OCI-LY7 (cell line): ENCODE measurements around the gene CDH22. TPM values are rescaled to one million over a fixed set of nuclear protein-coding genes. Genes with fewer than 3 reads are reported as not detected.

Experiments used
- BruUV-seq: library from RNA; stranded (reverse); fragments of 400-500 nt; replicated peaks from 2 replicates; lab custom pipeline; 2021; lab: Mats Ljungman, UMichigan
- CTCF ChIA-PET: fragments of 300-600 bp; sonication (Branson Sonifier 250); formaldehyde crosslinking; loops from one replicate; lab custom pipeline; 2022; ENCODE audit warnings: antibody characterized with exemption; ENCODE audit not compliant: unreplicated experiment; lab: Charles Lee
- POLR2A ChIA-PET: fragments of 300-600 bp; sonication (Branson Sonifier 250); formaldehyde crosslinking; loops from one replicate; lab custom pipeline; 2022; ENCODE audit warnings: antibody characterized with exemption; lab: Charles Lee
- DNase-seq: peaks from one replicate; pipeline ENCODE4 v3.0.0-alpha.2; 2015; ENCODE audit warnings: low spot score
- H2AFZ ChIP-seq: fragments of 200-600 bp; sonication (generic), shearing (Covaris generic); 2 replicates; pipeline ENCODE4 v1.6.1; 2014; ENCODE audit warnings: mild to moderate bottlenecking, antibody characterized with exemption, low read length, moderate library complexity
- H3K27ac ChIP-seq: fragments of 200-600 bp; sonication (generic); 2 replicates; pipeline ENCODE4 v1.5.1; 2014; ENCODE audit warnings: mixed run types, low read depth, mild to moderate bottlenecking, moderate library complexity, low read length, inconsistent platforms; ENCODE audit not compliant: poor library complexity, severe bottlenecking
- H3K36me3 ChIP-seq: fragments of 200-600 bp; sonication (generic); 2 replicates; pipeline ENCODE4 v1.6.1; 2014; ENCODE audit warnings: mild to moderate bottlenecking, antibody characterized with exemption, low read length, moderate library complexity, mixed read lengths; ENCODE audit not compliant: insufficient read depth
- H3K4me1 ChIP-seq: fragments of 200-600 bp; sonication (generic); 2 replicates; pipeline ENCODE4 v1.5.1; 2014; ENCODE audit warnings: mild to moderate bottlenecking, low read length; ENCODE audit not compliant: insufficient read depth, poor library complexity, severe bottlenecking
- H3K4me2 ChIP-seq: fragments of 200-600 bp; sonication (generic); 2 replicates; pipeline ENCODE4 v1.6.1; 2014; ENCODE audit warnings: mild to moderate bottlenecking, low read length
- H3K4me3 ChIP-seq: fragments of 200-600 bp; sonication (generic); 2 replicates; pipeline ENCODE4 v1.5.1; 2014; ENCODE audit warnings: mild to moderate bottlenecking, low read depth, low read length; ENCODE audit not compliant: poor library complexity, severe bottlenecking
- H3K79me2 ChIP-seq: fragments of 200-600 bp; sonication (generic); 2 replicates; pipeline ENCODE4 v1.6.1; 2016; ENCODE audit warnings: low read depth, mild to moderate bottlenecking, low read length, moderate library complexity, mixed read lengths; ENCODE audit not compliant: insufficient read depth
- H3K9me2 ChIP-seq: fragments of 200-600 bp; sonication (generic); 2 replicates; pipeline ENCODE4 v1.6.1; 2016; ENCODE audit warnings: mild to moderate bottlenecking, low read length, mixed read lengths; ENCODE audit not compliant: insufficient read depth
- H3K9me3 ChIP-seq: fragments of 200-600 bp; sonication (generic); 2 replicates; pipeline ENCODE4 v1.6.1; 2014; ENCODE audit warnings: mild to moderate bottlenecking, mixed run types, low read length, mixed read lengths
- H4K20me1 ChIP-seq: fragments of 200-600 bp; sonication (generic); 2 replicates; pipeline ENCODE4 v1.6.1; 2014; ENCODE audit warnings: mild to moderate bottlenecking, antibody characterized with exemption, low read length, moderate library complexity, mixed read lengths; ENCODE audit not compliant: insufficient read depth
- EZH2phosphoT487 ChIP-seq: fragments of 200-600 bp; sonication (generic); IDR thresholded peaks from 2 replicates; pipeline ENCODE4 v1.6.1; 2018; ENCODE audit warnings: low read depth, borderline replicate concordance, mild to moderate bottlenecking, mixed run types, antibody characterized with exemption, low read length, moderate library complexity, mixed read lengths
- intact Hi-C: fragments of 100-400 bp; cut with micrococcal nuclease; formaldehyde crosslinking; loops from one replicate; pipeline ENCODE4 v1.10.0; 2022; ENCODE audit not compliant: unreplicated experiment
- total RNA-seq, 2 experiments: library from RNA; depleted of rRNA in 1 of 2; stranded (reverse); fragments of >200 nt in 1 of 2; shearing (Covaris generic) in 1 of 2; gene quantifications; 2 replicates each; pipeline ENCODE4 v1.2.3, GENCODE V29; 2014 to 2022
- TF ChIP-seq, protein P1 (sequence below): fragments of 200-600 bp; sonication (generic); conservative IDR thresholded peaks from 2 replicates; pipeline ENCODE4 v1.5.1; 2014; ENCODE audit warnings: mild to moderate bottlenecking, antibody characterized with exemption, low read length, moderate library complexity, mixed read lengths

Gene CDH22
- total RNA-seq, 2 experiments from 2014 or later, result not detected

DNA sequence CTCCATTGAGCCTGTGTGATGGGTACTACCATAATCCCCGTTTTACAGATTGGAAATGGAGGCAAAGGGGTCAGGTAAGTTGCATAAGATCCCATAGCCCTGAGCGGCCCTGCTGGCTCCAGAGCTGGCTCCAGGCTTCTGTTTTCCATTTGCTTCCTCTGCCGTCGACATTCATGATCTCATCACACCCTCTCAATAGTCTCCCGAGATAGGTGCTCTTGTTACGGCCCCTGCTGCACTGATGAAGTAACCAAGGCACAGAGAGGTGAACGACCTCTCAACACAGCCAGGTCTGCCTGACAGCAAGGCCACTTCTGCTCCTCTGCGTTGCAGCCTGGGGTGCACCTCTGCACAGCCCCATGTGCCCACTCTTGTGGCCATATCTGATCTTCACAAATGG lies 16.9 kb downstream of the CDH22 start:
- ChIA-PET POLR2A (no interaction called here), CTCF (no interaction called here)
- Histone ChIP-seq H2AFZ (no peak overlapping the region), H3K4me3 (no peak overlapping the region), H3K9me2 (no peaks in the 10 kb centered on the region), H3K27ac (no peak overlapping the region), H3K4me2 (no peak overlapping the region), H3K79me2 (no peaks in the 10 kb centered on the region), H3K9me3 (no peaks in the 10 kb centered on the region), H3K4me1 (no peaks in the 10 kb centered on the region), H3K36me3 (no peaks in the 10 kb centered on the region), H4K20me1 (no peaks in the 10 kb centered on the region)
- no peak for TF ChIP-seq EZH2phosphoT487
- TF ChIP-seq, protein P1, sequence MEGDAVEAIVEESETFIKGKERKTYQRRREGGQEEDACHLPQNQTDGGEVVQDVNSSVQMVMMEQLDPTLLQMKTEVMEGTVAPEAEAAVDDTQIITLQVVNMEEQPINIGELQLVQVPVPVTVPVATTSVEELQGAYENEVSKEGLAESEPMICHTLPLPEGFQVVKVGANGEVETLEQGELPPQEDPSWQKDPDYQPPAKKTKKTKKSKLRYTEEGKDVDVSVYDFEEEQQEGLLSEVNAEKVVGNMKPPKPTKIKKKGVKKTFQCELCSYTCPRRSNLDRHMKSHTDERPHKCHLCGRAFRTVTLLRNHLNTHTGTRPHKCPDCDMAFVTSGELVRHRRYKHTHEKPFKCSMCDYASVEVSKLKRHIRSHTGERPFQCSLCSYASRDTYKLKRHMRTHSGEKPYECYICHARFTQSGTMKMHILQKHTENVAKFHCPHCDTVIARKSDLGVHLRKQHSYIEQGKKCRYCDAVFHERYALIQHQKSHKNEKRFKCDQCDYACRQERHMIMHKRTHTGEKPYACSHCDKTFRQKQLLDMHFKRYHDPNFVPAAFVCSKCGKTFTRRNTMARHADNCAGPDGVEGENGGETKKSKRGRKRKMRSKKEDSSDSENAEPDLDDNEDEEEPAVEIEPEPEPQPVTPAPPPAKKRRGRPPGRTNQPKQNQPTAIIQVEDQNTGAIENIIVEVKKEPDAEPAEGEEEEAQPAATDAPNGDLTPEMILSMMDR, result no peak
- no peak for DNase-seq
- intact Hi-C loops, result no loop called here
- no TSS peak for BruUV-seq

DNA sequence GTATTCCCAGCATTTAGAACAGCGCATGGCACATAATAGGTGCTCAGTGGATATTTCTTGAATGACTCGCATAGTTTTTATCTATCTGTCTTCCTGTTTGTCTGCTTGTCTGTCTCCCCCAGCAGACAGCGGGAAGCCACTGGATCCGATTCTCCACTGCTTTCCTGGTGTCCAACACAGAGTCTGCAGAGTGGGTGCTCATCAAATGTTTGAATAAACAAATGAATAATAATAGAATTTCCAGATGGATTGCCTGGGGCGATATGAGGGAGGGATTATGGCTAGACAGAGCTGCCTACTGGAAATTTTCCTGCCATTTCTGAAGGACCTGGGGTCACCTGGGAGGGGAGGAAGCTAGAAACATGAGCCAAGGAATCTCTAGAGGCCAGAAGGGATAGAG lies 18.9 kb downstream of the CDH22 start:
- no peak for DNase-seq
- Histone ChIP-seq H3K36me3 (no peaks in the 10 kb centered on the region), H4K20me1 (no peaks in the 10 kb centered on the region), H2AFZ (no peak overlapping the region), H3K27ac (no peak overlapping the region), H3K4me2 (no peak overlapping the region), H3K9me2 (no peaks in the 10 kb centered on the region), H3K4me1 (no peaks in the 10 kb centered on the region), H3K9me3 (no peaks in the 10 kb centered on the region), H3K4me3 (no peak overlapping the region), H3K79me2 (no peaks in the 10 kb centered on the region)
- BruUV-seq, result no TSS peak
- intact Hi-C loops, result no loop called here
- CTCF ChIA-PET, result no interaction called here
- no peak for TF ChIP-seq EZH2phosphoT487
- TF ChIP-seq, protein P1, result no peak
- POLR2A ChIA-PET, result interaction anchor here (1.5 kb wide), 1 partner anchor 10 kb away, joined by 5 read pairs; no protein-coding TSS in a partner anchor

DNA sequence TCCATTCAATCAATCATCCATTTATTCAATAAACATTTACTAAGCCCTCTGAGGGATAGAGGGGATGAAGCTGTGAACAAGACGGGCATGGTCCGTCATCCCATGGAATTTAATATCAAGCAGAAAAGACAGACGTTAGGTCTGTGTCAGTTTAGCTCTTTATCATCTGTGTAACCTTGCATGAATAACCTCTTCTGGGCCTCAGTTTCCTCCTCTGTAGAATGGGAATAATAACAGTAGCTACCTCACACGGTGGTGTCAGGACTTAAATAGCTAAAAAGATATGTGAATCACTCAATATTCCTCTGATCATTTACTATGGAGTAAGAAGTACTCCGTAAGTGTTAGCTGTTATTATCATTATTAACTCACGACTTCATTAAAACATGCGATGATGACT lies 21.3 kb downstream of the CDH22 start:
- POLR2A ChIA-PET, result no interaction called here
- H3K9me3 ChIP-seq, result no peaks in the 10 kb centered on the region
- DNase-seq, result no peak
- H2AFZ ChIP-seq, result no peak overlapping the region
- no peaks in the 10 kb centered on the region for H3K36me3 ChIP-seq
- intact Hi-C loops, result no loop called here
- H3K27ac ChIP-seq, result no peak overlapping the region
- no peaks in the 10 kb centered on the region for H3K9me2 ChIP-seq
- CTCF ChIA-PET, result no interaction called here
- no TSS peak for BruUV-seq
- H3K4me1 ChIP-seq, result no peaks in the 10 kb centered on the region
- TF ChIP-seq, protein P1, result no peak
- no peak for TF ChIP-seq EZH2phosphoT487
- no peaks in the 10 kb centered on the region for H3K79me2 ChIP-seq
- no peaks in the 10 kb centered on the region for H4K20me1 ChIP-seq
- H3K4me3 ChIP-seq, result no peak overlapping the region
- H3K4me2 ChIP-seq, result no peak overlapping the region
